Stomach (tissue), 9 donors: ENCODE results near the gene PHKA2. TPM values are rescaled to one million over a fixed set of nuclear protein-coding genes. Genes with fewer than 3 reads are reported as not detected.

Source experiments
- DNase-seq, 2 donors: peaks; one replicate each; pipeline versions ENCODE4 v3.0.0 to v3.0.0-alpha.2; 2013 to 2019
- H3K27ac ChIP-seq, 5 donors: fragments of 200-600 bp in 4 of 5; sonication (generic) in 4 of 5; one replicate each; pipeline ENCODE4 v1.5.1; 2013 to 2019; ENCODE audit warnings: mild to moderate bottlenecking in 1 of 5, moderate library complexity in 1 of 5
- H3K27me3 ChIP-seq, 3 donors: fragments of 200-600 bp; sonication (generic); one replicate each; pipeline ENCODE4 v1.5.1; 2017 to 2019; ENCODE audit warnings: mixed run types in 1 of 3
- H3K36me3 ChIP-seq, 4 donors: fragments of 200-600 bp; sonication (generic); 1 replicate in 3 of 4; 2 replicates in 1 of 4; pipeline ENCODE4 v1.5.1; 2016 to 2019
- H3K4me1 ChIP-seq, 4 donors: fragments of 200-600 bp; sonication (generic); one replicate each; pipeline ENCODE4 v1.5.1; 2016 to 2019
- H3K4me3 ChIP-seq, 4 donors: fragments of 200-600 bp; sonication (generic) in 3 of 4; one replicate each; pipeline ENCODE4 v1.5.1; 2016 to 2019; ENCODE audit warnings: mild to moderate bottlenecking in 1 of 4
- H3K9me3 ChIP-seq, 4 donors: fragments of 200-600 bp; sonication (generic); one replicate each; pipeline ENCODE4 v1.5.1; 2016 to 2019
- CTCF ChIP-seq, 7 experiments: fragments of 450-650 bp in 4 of 7; fragments of 200-600 bp in 3 of 7; sonication (generic) in 3 of 7; IDR thresholded peaks; one replicate each; pipeline ENCODE4 v1.5.1; 2016 to 2019; ENCODE audit warnings: antibody characterized with exemption in 7 of 7, control low read depth in 2 of 7, mild to moderate bottlenecking in 1 of 7
- EP300 ChIP-seq: sonication (generic); formaldehyde crosslinking; IDR thresholded peaks from one replicate; pipeline ENCODE4 v1.6.1; 2017; ENCODE audit warnings: antibody characterized with exemption
- POLR2A ChIP-seq, 4 donors: fragments of 450-650 bp; IDR thresholded peaks; one replicate each; pipeline ENCODE4 v1.6.1; 2016; ENCODE audit warnings: antibody characterized with exemption in 4 of 4, control low read depth in 2 of 4, mild to moderate bottlenecking in 1 of 4, moderate library complexity in 1 of 4
- POLR2AphosphoS5 ChIP-seq, 3 donors: sonication (generic); formaldehyde crosslinking; IDR thresholded peaks; one replicate each; pipeline ENCODE4 v1.6.1; 2016; ENCODE audit warnings: antibody characterized with exemption in 3 of 3
- WGBS, 5 donors: extraction: QIAGEN DNeasy Blood & Tissue Kit in 3 of 5; methylation state at CpG; one replicate each; pipeline versions ENCODE4 v1.1.5 to v1.1.7; 2013 to 2018; 5-methylcytosine and 5-hydroxymethylcytosine counted together
- intact Hi-C: fragments of 100-400 bp; cut with DNase I; formaldehyde crosslinking; loops from one replicate; pipeline ENCODE4 v1.15.1; 2023; ENCODE audit warnings: low total_unique reads
- polyA plus RNA-seq, 3 donors: library from polyadenylated mRNA; stranded (reverse); fragments of 200-250 nt; gene quantifications; one replicate each; pipeline ENCODE4 v1.2.3, GENCODE V29; 2013
- total RNA-seq, 5 donors: library from RNA; depleted of rRNA; stranded (reverse); fragments of >200 nt; gene quantifications; one replicate each; pipeline versions ENCODE4 v1.1.0 to v1.2.3, GENCODE V29; 2014 to 2016
- donor health status: healthy with polysubstance abuse.
- donor health status: Bipolar disorder and iron deficiency.
- donor health status: healthy.

PHKA2 gene
- total and polyA plus RNA-seq, 8 donors, result 10.5 to 63.4 (median 15.5) TPM

- 41 to 86% (median 75%) methylated on average over 4 of the region's 4 CpGs for WGBS, 5 donors
- no peaks in the 10 kb centered on the region for H3K36me3 ChIP-seq
These were observed 14.0 kb upstream of the PHKA2 start for GRCh38 chrX:18997916-18998315.

GRCh38 chrX:18996536-18996935 is 12.6 kb upstream of the PHKA2 start:
- Histone ChIP-seq H3K9me3 (no peaks in the 10 kb centered on the region), H3K4me1 (peaks cover 0 to 5% (median 0%) of the 10 kb centered on the region in 4 donors), H3K4me3 (no peak overlapping the region), H3K27ac (no peak overlapping the region), H3K36me3 (no peaks in the 10 kb centered on the region), H3K27me3 (peaks cover 0 to 3% (median 0%) of the 10 kb centered on the region in 3 donors)
- DNase-seq, result no peak
- intact Hi-C loops, result no loop called here
- no peak for TF ChIP-seq EP300
- no peak for TF ChIP-seq POLR2AphosphoS5 (IDR thresholded peaks at IDR 0.05)

More at GRCh38 chrX:18997916-18998315, 14.0 kb upstream of the PHKA2 start:
- TF ChIP-seq CTCF (IDR thresholded peaks at IDR 0.05) (no peak), EP300 (no peak)
- no peak overlapping the region for H3K4me3 ChIP-seq
- H3K27me3 ChIP-seq, result peaks cover 0 to 3% (median 0%) of the 10 kb centered on the region in 3 donors
- no peak for DNase-seq
- H3K4me1 ChIP-seq, result peaks cover 0 to under 1% (median 0%) of the 10 kb centered on the region in 4 donors
- intact Hi-C loops, result no loop called here
- no peak overlapping the region for H3K27ac ChIP-seq
- H3K9me3 ChIP-seq, result no peaks in the 10 kb centered on the region

GRCh38 chrX:18995221-18995620 is 11.3 kb upstream of the PHKA2 start:
- TF ChIP-seq POLR2A (IDR thresholded peaks at IDR 0.05) (no peak), POLR2AphosphoS5 (IDR thresholded peaks at IDR 0.05) (no peak), EP300 (no peak), CTCF (IDR thresholded peaks at IDR 0.05) (no peak)
- Histone ChIP-seq H3K4me1 (peaks cover 0 to 5% (median 0%) of the 10 kb centered on the region in 4 donors), H3K27me3 (peaks cover 0 to 3% (median 0%) of the 10 kb centered on the region in 3 donors), H3K27ac (no peak overlapping the region), H3K36me3 (no peaks in the 10 kb centered on the region), H3K9me3 (no peaks in the 10 kb centered on the region), H3K4me3 (no peak overlapping the region)
- intact Hi-C loops, result no loop called here
- no peak for DNase-seq
- 57 to 74% (median 68%) methylated on average over 3 of the region's 3 CpGs for WGBS, 5 donors

GRCh38 chrX:18994713-18995112 is 10.8 kb upstream of the PHKA2 start:
- Histone ChIP-seq H3K9me3 (no peaks in the 10 kb centered on the region), H3K27me3 (peaks cover 0 to 3% (median 0%) of the 10 kb centered on the region in 3 donors), H3K27ac (no peak overlapping the region), H3K36me3 (peaks cover 0 to 3% (median 0%) of the 10 kb centered on the region in 4 donors), H3K4me3 (no peak overlapping the region), H3K4me1 (peaks cover 0 to 5% (median 0%) of the 10 kb centered on the region in 4 donors)
- intact Hi-C loops, result no loop called here
- WGBS, 5 donors, result 71 to 91% (median 88%) methylated on average over 3 of the region's 3 CpGs
- TF ChIP-seq CTCF (IDR thresholded peaks at IDR 0.05) (no peak), POLR2AphosphoS5 (IDR thresholded peaks at IDR 0.05) (no peak), EP300 (no peak), POLR2A (IDR thresholded peaks at IDR 0.05) (no peak)
- DNase-seq, result peak in 1 of 2 donors; percentile 12

GRCh38 chrX:18992829-18993228 is 8.9 kb upstream of the PHKA2 start:
- intact Hi-C loops, result no loop called here
- Histone ChIP-seq H3K36me3 (peaks cover 0 to 8% (median 6%) of the 10 kb centered on the region in 4 donors), H3K4me1 (peaks cover 0 to 5% (median 0%) of the 10 kb centered on the region in 4 donors), H3K27me3 (peaks cover 0 to 3% (median 0%) of the 10 kb centered on the region in 3 donors), H3K9me3 (no peaks in the 10 kb centered on the region), H3K4me3 (no peak overlapping the region), H3K27ac (no peak overlapping the region)
- peak; percentile 44 to 59 for DNase-seq
- 42 to 70% (median 51%) methylated on average over 6 to 7 of the region's 7 CpGs for WGBS, 5 donors
- TF ChIP-seq EP300 (no peak), POLR2AphosphoS5 (IDR thresholded peaks at IDR 0.05) (no peak)
